Kidney epithelial cell (primary cell): Measurements from ENCODE around the gene MPDZ. TPM values are rescaled to one million over a fixed set of nuclear protein-coding genes. Genes with fewer than 3 reads are reported as not detected.

Experiments
- DNase-seq: peaks from one replicate; pipeline ENCODE4 v3.0.0-alpha.2; 2010; ENCODE audit warnings: low read depth
- H3K27me3 ChIP-seq: 2 replicates; pipeline ENCODE4 v1.6.0; 2011; ENCODE audit warnings: low read length; ENCODE audit not compliant: control insufficient read depth, insufficient read depth
- H3K36me3 ChIP-seq: 2 replicates; pipeline ENCODE4 v1.5.1; 2011; ENCODE audit warnings: low read length; ENCODE audit not compliant: control insufficient read depth, insufficient read depth
- H3K4me3 ChIP-seq: 2 replicates; pipeline ENCODE4 v1.5.1; 2011; ENCODE audit warnings: low read depth, mild to moderate bottlenecking, control low read depth, low read length
- total RNA-seq: library from RNA; depleted of rRNA; stranded (reverse); fragments of >200 nt; gene quantifications from 2 replicates; pipeline ENCODE4 v1.2.3, GENCODE V29; 2015
- TF ChIP-seq, protein P1 (sequence below): IDR thresholded peaks from 2 replicates; pipeline ENCODE4 v1.5.1; 2011; ENCODE audit warnings: mild to moderate bottlenecking, moderate library complexity, low read length, control low read depth, inconsistent platforms; ENCODE audit not compliant: insufficient read depth, poor library complexity, severe bottlenecking

MPDZ gene
- total RNA-seq, 1 donor from 2014 or later = 17.3 TPM

DNA sequence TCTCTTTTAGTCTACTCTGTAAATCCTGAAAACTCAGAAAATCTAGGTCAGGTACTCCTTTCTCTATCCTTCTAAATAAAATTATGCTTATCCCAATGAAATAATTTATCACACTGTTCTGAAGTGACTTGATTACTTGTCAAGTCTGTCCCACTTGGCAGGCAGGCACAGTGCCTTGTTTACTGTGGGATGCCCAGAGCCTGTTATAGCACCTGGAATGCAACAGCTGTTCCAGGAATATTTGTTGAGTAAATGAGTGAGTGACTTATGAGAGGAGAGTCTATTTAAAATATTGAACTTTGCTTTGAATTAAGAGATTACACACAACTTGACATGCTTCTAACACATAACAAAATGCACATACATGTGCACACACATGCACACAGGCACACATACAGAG, 130.0 kb downstream of the MPDZ start:
- no peak for DNase-seq
- TF ChIP-seq, protein P1, sequence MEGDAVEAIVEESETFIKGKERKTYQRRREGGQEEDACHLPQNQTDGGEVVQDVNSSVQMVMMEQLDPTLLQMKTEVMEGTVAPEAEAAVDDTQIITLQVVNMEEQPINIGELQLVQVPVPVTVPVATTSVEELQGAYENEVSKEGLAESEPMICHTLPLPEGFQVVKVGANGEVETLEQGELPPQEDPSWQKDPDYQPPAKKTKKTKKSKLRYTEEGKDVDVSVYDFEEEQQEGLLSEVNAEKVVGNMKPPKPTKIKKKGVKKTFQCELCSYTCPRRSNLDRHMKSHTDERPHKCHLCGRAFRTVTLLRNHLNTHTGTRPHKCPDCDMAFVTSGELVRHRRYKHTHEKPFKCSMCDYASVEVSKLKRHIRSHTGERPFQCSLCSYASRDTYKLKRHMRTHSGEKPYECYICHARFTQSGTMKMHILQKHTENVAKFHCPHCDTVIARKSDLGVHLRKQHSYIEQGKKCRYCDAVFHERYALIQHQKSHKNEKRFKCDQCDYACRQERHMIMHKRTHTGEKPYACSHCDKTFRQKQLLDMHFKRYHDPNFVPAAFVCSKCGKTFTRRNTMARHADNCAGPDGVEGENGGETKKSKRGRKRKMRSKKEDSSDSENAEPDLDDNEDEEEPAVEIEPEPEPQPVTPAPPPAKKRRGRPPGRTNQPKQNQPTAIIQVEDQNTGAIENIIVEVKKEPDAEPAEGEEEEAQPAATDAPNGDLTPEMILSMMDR = no peak
- Histone ChIP-seq H3K4me3 (no peak overlapping the region), H3K27me3 (no peaks in the 10 kb centered on the region), H3K36me3 (no peaks in the 10 kb centered on the region)

DNA sequence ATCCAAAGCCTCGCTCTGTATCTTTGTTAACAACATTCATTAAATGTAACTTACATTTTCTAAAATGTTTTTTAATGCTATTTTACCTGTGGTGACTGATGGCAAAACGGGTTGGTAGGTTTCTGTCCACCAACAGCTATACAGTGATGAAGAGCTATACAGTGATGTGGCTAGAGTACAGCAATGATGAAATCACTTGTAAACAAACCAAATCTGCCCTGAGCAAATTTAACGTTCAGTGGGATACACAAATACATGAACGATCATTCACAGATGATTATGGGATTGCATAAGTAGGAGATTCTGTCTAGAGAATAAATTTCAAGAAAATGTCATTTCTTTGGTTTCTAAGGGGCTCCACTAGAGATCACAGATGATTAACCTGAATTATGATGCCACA, 132.7 kb downstream of the MPDZ start:
- H3K36me3 ChIP-seq = no peaks in the 10 kb centered on the region
- H3K27me3 ChIP-seq = no peaks in the 10 kb centered on the region
- no peak overlapping the region for H3K4me3 ChIP-seq
- TF ChIP-seq, protein P1 = no peak
- DNase-seq = no peak

- no peak for DNase-seq
- no peaks in the 10 kb centered on the region for H3K27me3 ChIP-seq
- H3K4me3 ChIP-seq = no peak overlapping the region
- TF ChIP-seq, protein P1 = no peak
- no peaks in the 10 kb centered on the region for H3K36me3 ChIP-seq
Observed at GRCh38 chr9:13145340-13145739, 134.2 kb downstream of the MPDZ start.

DNA sequence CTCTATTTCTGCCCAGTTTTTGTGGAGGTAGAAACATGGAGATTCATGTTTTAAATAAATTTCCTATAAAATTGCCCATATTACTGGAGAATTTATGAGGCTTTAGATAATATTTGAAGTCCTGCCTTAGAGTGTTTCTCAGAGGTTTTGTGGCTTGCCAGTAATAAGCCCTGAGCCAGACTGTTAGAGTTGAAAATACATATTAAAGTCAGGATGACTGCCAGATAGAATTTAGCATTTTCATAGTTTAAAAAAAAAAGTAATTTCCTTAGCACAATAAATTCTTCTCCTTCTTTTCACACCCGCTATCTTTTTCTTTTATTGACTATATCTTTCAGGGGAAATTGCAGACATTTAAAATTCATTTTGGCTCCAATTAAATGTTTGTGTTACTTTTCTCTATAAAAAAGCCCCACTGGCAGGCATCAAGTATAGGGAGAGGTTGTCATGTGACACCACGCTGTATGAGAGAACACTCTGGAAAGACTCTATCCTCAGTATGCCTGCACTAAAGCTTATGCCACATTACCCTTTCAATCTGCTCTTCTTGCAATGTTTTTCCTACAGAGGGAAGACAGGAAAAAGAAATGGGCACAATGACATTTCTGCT, 135.2 kb downstream of the MPDZ start:
- no peak for DNase-seq
- Histone ChIP-seq H3K4me3 (no peak overlapping the region), H3K36me3 (no peaks in the 10 kb centered on the region)

DNA sequence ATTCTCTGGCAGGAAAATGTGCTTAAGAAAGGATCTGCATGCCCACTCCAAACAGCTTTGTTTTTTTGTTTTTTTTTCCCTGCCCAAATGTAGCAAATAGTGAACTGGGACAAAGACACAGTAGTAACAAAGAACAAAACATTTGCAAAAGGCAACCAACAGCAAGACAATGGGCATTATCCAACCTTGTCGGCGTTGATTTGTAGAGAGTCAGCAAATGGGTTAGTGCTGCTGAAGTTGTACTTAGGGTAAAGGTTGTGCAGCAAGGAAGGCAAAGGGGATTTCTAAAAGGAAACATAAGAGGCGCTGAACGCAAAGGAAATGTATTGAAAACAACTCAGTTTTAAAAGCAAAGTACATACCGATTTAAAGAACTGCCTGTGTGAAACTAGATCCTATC, 136.2 kb downstream of the MPDZ start:
- Histone ChIP-seq H3K36me3 (no peaks in the 10 kb centered on the region), H3K27me3 (no peaks in the 10 kb centered on the region), H3K4me3 (no peak overlapping the region)
- TF ChIP-seq, protein P1 = no peak
- DNase-seq = no peak

More for the DNA sequence above, 135.2 kb downstream of the MPDZ start:
- no peaks in the 10 kb centered on the region for H3K27me3 ChIP-seq
- TF ChIP-seq, protein P1 = no peak

DNA sequence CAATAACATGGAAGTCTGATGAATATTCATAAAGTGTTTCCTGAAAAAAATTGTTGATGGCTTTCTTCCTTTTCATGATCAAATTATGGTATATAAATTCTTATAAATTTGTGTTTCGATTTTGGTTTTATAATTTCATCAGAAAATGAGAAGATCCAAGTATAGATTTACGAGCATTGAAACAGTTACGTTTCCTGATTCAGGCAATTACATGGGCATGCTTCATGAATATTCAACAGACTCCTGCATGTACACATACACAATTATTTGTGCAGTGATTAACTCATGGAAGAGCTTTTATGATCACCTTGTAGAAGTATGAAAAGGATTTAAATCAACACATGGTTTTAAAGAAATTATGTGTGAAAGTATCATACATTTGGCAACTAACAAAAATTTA, 136.7 kb downstream of the MPDZ start:
- no peak for DNase-seq
- H3K4me3 ChIP-seq = no peak overlapping the region
- H3K27me3 ChIP-seq = no peaks in the 10 kb centered on the region
- TF ChIP-seq, protein P1 = no peak
- H3K36me3 ChIP-seq = no peaks in the 10 kb centered on the region
